Measurements from ENCODE around the gene MYRF. TPM values are rescaled to one million over a fixed set of nuclear protein-coding genes. Genes with fewer than 3 reads are reported as not detected.

MYRF gene
- total and polyA plus RNA-seq, 7 donors, result 0.01 to 0.24 (median 0.11) TPM; not detected in 1

GRCh38 chr11:61734767-61735166 lies 17.7 kb upstream of the MYRF start:
- intact Hi-C loops (cut with DNase I), result loop anchor here in 1 of 2 donors (5.0 to 10.0 kb wide), 2 partner anchors 152 to 260 kb away; partner anchors contain the start of gene SYT7
- WGBS, 3 donors, result 91 to 97% (median 92%) methylated on average over 14 of the region's 14 CpGs
- DNase-seq (no peak), ATAC-seq (no peak)
- Histone ChIP-seq H3K27ac (no peak overlapping the region), H3K4me1 (peaks cover 22% of the 10 kb centered on the region), H3K9me3 (no peaks in the 10 kb centered on the region), H3K27me3 (ENCODE audit: insufficient read depth in 3 of 3, low read length in 2 of 3) (no peaks in the 10 kb centered on the region), H3K4me3 (no peak overlapping the region), H3K36me3 (ENCODE audit: insufficient read depth in 1 of 2, low read depth in 1 of 2) (peaks cover 0 to 30% of the 10 kb centered on the region in 2 donors)
- no peak for TF ChIP-seq CTCF (IDR thresholded peaks at IDR 0.05)

GRCh38 chr11:61735391-61735790 lies 17.0 kb upstream of the MYRF start:
- WGBS, 3 donors, result 90 to 95% (median 95%) methylated on average over 15 to 17 of the region's 17 CpGs
- Histone ChIP-seq H3K27ac (no peak overlapping the region), H3K9me3 (no peaks in the 10 kb centered on the region), H3K4me3 (no peak overlapping the region), H3K4me1 (peaks cover 19% of the 10 kb centered on the region), H3K27me3 (ENCODE audit: insufficient read depth in 3 of 3, low read length in 2 of 3) (no peaks in the 10 kb centered on the region), H3K36me3 (ENCODE audit: insufficient read depth in 1 of 2, low read depth in 1 of 2) (peaks cover 0 to 30% of the 10 kb centered on the region in 2 donors)
- DNase-seq (no peak), ATAC-seq (no peak)
- intact Hi-C loops (cut with DNase I), result loop anchor here in 1 of 2 donors (10.0 kb wide), 1 partner anchor 261 kb away; no protein-coding TSS in a partner anchor
- TF ChIP-seq CTCF (IDR thresholded peaks at IDR 0.05), result no peak

GRCh38 chr11:61736310-61736709 lies 16.1 kb upstream of the MYRF start:
- no peaks in the 10 kb centered on the region for H3K27me3 ChIP-seq (ENCODE audit: insufficient read depth in 3 of 3, low read length in 2 of 3)
- H3K9me3 ChIP-seq, result no peaks in the 10 kb centered on the region
- H3K4me1 ChIP-seq, result peaks cover 19% of the 10 kb centered on the region
- TF ChIP-seq CTCF (IDR thresholded peaks at IDR 0.05), result no peak
- intact Hi-C loops (cut with DNase I), result loop anchor here in 1 of 2 donors (10.0 kb wide), 1 partner anchor 262 kb away; no protein-coding TSS in a partner anchor
- ATAC-seq, result no peak
- 89 to 92% (median 92%) methylated on average over 5 of the region's 5 CpGs for WGBS, 3 donors
- H3K36me3 ChIP-seq (ENCODE audit: insufficient read depth in 1 of 2, low read depth in 1 of 2), result peaks cover 0 to 38% of the 10 kb centered on the region in 2 donors
- no peak overlapping the region for H3K27ac ChIP-seq
- H3K4me3 ChIP-seq, result no peak overlapping the region
- DNase-seq, result no peak

- intact Hi-C loops (cut with DNase I), result loop anchor here in 1 of 2 donors (10.0 kb wide), 1 partner anchor 262 kb away; no protein-coding TSS in a partner anchor
- no peak for DNase-seq
- Histone ChIP-seq H3K9me3 (no peaks in the 10 kb centered on the region), H3K4me3 (no peak overlapping the region), H3K36me3 (ENCODE audit: insufficient read depth in 1 of 2, low read depth in 1 of 2) (peaks cover 0 to 43% of the 10 kb centered on the region in 2 donors), H3K4me1 (peaks cover 11% of the 10 kb centered on the region), H3K27ac (no peak overlapping the region), H3K27me3 (ENCODE audit: insufficient read depth in 3 of 3, low read length in 2 of 3) (no peaks in the 10 kb centered on the region)
- no peak for ATAC-seq
- no peak for TF ChIP-seq CTCF (IDR thresholded peaks at IDR 0.05)
- 93 to 96% (median 94%) methylated on average over 12 of the region's 12 CpGs for WGBS, 3 donors
These were observed 15.3 kb upstream of the MYRF start for GRCh38 chr11:61737131-61737530.

Data from psoas muscle (tissue), 8 donors.